Retinal pigment epithelial cell (primary cell): Measurements from ENCODE around the gene ATR.

Source experiments
- DNase-seq: peaks from one replicate; pipeline ENCODE4 v3.0.0-alpha.2; 2010; ENCODE audit warnings: low read depth
- H3K4me3 ChIP-seq: 2 replicates; pipeline ENCODE4 v1.5.1; 2011; ENCODE audit warnings: mild to moderate bottlenecking, low read length, control low read depth, moderate library complexity
- TF ChIP-seq, protein P1 (sequence below): conservative IDR thresholded peaks from 2 replicates; pipeline ENCODE4 v1.5.1; 2011; ENCODE audit warnings: low read depth, low read length, control low read depth, inconsistent platforms

The ATR gene

DNA sequence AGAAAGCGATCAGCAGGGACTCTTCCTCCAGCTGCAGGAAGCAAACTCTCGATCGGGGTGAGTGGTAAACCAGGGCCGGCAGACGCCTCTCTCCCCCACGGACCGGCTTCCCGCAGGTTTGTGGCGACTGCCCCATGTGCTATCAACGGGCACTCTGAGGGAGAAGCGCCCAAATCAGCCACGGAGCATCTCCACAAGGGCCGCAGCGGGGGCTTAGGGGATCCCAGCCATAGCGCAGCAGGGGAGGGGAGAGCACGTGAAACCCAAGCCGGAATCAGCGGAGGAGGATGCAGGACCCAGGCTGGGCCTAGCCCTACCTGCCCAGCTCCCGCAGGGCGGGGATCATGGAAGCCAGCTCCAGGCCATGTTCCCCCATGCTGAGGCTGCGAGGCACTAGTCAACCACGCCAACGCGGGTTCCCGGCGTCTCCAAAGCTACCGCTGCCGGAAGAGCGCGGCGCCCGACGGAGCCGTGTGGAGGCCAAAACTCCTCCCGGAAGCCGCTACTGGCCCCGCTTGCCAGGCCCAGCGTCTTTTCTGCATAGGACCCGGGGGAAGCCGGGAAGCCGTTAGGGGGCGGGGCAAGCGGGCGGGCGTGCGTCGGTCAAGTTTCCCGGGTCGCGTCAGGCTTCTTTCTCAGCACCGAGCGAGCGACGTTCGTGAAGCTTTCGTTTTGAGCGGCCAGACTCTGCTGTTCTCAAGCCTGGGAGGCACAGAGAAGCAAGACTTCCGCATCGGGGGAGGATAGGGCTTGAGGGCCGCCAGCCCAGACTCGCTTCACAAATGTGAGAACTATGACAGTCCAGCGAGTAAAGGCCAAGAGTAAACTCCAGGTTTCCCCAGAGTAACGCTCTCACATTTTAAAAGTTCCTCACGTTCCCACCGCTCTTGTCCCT is at the start of gene ATR:
ATR (minus strand) TSS at position 405 of the 895 bp plus-strand sequence; CDS start at position 376, 29 bp downstream.
- peak; percentile 84 for DNase-seq
- TF ChIP-seq, protein P1, sequence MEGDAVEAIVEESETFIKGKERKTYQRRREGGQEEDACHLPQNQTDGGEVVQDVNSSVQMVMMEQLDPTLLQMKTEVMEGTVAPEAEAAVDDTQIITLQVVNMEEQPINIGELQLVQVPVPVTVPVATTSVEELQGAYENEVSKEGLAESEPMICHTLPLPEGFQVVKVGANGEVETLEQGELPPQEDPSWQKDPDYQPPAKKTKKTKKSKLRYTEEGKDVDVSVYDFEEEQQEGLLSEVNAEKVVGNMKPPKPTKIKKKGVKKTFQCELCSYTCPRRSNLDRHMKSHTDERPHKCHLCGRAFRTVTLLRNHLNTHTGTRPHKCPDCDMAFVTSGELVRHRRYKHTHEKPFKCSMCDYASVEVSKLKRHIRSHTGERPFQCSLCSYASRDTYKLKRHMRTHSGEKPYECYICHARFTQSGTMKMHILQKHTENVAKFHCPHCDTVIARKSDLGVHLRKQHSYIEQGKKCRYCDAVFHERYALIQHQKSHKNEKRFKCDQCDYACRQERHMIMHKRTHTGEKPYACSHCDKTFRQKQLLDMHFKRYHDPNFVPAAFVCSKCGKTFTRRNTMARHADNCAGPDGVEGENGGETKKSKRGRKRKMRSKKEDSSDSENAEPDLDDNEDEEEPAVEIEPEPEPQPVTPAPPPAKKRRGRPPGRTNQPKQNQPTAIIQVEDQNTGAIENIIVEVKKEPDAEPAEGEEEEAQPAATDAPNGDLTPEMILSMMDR = no peak
- H3K4me3 ChIP-seq = peak within 1 kb of the TSS; percentile 83

DNA sequence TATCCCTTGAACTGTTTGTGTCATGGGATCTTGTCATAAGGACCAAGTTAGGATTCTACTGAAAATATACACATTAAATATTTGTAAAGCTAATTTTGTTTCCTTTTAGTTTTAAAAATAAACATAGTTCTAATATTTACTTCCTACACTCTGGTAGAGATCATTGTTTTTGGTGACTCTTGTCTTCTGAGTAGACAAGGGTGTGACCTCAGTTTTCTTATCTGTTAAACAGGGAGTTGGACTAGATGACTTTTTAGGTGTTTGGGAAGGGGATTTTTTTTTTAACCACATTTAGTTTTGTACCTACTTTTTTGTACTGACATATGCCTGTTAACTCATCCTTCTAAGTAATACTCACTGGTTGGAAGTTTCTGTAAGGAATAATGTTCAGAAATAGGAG is 48.4 kb upstream of the ATR start:
- no peak overlapping the region for H3K4me3 ChIP-seq
- DNase-seq = no peak
- TF ChIP-seq, protein P1 = no peak

DNA sequence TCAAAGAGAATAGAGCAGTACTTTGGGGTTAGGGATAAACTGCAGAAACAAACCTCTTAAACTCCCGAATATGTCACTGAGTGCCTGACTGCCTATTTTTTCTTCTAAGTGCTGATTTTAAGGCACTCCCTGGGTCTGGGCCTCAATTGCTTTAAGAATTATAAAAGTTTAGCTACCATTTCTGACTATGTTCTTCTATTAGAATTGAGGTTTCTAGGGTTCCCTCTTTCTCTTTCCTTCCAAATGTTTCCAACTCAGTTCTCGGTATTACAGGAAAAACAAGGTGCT is 46.6 kb upstream of the ATR start:
- TF ChIP-seq, protein P1 = no peak
- no peak for DNase-seq
- H3K4me3 ChIP-seq = no peak overlapping the region

DNA sequence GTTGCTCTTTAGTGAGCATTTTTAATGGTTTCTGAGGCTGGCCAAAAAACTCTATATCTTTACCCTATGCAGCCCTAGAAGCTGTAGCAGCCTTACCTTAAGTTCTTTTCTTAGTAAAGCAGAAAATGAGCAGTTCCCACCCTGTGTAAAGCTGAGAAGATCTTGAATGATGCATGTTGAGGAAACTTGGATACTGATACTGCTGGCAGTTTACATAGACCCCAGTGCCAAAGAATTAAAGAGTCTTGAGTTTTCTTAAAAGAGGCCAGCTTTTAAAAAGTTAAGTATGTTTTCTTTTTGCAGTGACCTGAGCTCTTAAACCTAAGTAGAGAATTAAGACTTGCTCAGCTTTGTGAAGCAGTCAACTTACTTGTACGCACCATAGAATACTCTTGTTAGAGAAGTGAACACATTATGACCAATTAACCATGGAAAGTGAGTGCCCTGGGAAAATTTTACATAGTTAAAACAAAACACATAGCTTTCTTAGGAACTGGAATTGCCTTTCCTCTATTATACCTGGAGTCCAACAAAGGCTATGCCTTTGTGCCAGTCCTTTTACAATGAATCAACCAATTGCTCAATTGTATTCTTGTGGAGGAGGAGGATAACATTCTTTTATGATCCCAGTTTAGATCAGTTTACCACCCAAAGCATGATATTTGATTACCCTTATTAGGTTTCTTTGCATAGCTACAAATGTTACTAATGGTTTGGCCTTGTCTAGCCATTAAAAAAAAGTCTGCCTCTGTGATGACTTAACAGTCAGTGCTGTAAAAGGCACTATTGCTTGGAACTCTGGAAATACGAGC is 46.0 kb upstream of the ATR start:
- no peak overlapping the region for H3K4me3 ChIP-seq
- DNase-seq = no peak
- TF ChIP-seq, protein P1 = no peak

DNA sequence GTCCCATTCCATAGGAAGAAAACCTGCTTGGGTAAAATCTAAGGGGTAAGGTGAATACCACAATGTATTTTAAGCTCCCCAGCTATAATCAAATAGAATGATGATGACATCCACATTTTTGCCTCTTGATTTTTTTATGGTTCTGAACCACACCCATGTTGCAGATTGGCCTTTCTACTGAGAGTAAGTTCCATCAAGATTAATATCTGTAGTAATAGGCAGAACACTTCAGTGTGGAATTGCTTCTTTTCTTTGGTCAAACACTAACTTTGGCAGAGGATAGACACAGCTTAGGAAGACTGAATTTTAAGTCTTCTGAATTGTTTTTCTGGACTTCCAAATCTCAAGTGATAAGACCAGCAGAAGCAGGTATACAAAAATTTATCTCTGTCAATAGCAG is 44.7 kb upstream of the ATR start:
- no peak for DNase-seq
- TF ChIP-seq, protein P1 = no peak
- H3K4me3 ChIP-seq = no peak overlapping the region

DNA sequence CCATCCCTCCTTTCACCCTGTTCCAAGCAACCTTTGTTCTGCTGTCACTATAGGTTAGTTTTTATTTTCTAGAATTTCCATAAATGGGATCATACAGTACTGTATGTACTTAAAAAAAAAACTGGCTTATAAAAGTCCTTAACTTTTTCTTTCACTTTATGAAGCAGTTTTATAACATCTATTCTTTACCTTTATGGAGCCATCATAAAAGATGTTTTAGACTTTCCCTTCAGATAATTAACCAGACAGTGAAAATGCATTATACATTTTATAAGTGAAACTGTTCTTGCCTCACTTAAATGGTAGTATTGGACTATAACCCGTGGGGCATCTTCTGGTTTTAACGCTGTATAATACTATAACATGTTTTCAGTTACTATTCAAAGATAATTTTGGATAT is 43.9 kb upstream of the ATR start:
- no peak overlapping the region for H3K4me3 ChIP-seq
- no peak for DNase-seq
- TF ChIP-seq, protein P1 = no peak
